ENCODE measurements around the gene CD300LF. TPM values are rescaled to one million over a fixed set of nuclear protein-coding genes. Genes with fewer than 3 reads are reported as not detected.

CD300LF gene
- total and polyA plus RNA-seq, 2 experiments from 2014 or later: not detected

GRCh38 chr17:74742153-74742515 is 29.4 kb upstream of the CD300LF start:
- no peak for TF ChIP-seq EZH2phosphoT487 (IDR thresholded peaks at IDR 0.05; ENCODE audit: unreplicated experiment)
- 0 out of 2 replicates have a peak, but pooled peaks have one; percentile 17 for TF ChIP-seq ETS1 (IDR thresholded peaks at IDR 0.05)
- no peak for TF ChIP-seq CTCF (conservative IDR thresholded peaks at IDR 0.05; ENCODE audit: low read depth in 2 of 2)
- TF ChIP-seq REST (IDR thresholded peaks at IDR 0.05; ENCODE audit: unreplicated experiment): no peak
- Histone ChIP-seq H3K36me3 (ENCODE audit: insufficient read depth) (no peaks in the 10 kb centered on the region), H3K27me3 (ENCODE audit: insufficient read depth) (no peaks in the 10 kb centered on the region), H3K4me1 (ENCODE audit: insufficient read depth) (peaks cover 41% of the 10 kb centered on the region), H3K9me2 (ENCODE audit: insufficient read depth) (no peaks in the 10 kb centered on the region), H3K4me2 (peak overlapping the region; percentile 48; the same call in 1 of the 2 replicates), H3K4me3 (no peak overlapping the region), H2AFZ (no peak overlapping the region), H3K27ac (ENCODE audit: low read depth) (no peak overlapping the region), H3K79me2 (replicated peaks; ENCODE audit: insufficient read depth) (no peaks in the 10 kb centered on the region), H4K20me1 (replicated peaks; ENCODE audit: insufficient read depth) (no peaks in the 10 kb centered on the region), H3F3A (replicated peaks; ENCODE audit: low read depth) (peaks cover 7% of the 10 kb centered on the region; the same call in 1 of the 2 replicates)
- H3K4me3 Mint-ChIP-seq: no peak overlapping the region
- H3K9me3 Mint-ChIP-seq: no peaks in the 10 kb centered on the region
- peaks cover 48% of the 10 kb centered on the region for H3K4me1 Mint-ChIP-seq
- no peak for ATAC-seq
- no peaks in the 10 kb centered on the region for H3K36me3 Mint-ChIP-seq (ENCODE audit: low read depth)
- H3K27me3 Mint-ChIP-seq (ENCODE audit: insufficient read depth, low read depth, poor library complexity): peaks cover 30% of the 10 kb centered on the region
- no peak overlapping the region; the same call in 1 of the 2 replicates for H3K27ac Mint-ChIP-seq
- DNase-seq (ENCODE audit: low spot score): no peak

- DNase-seq (ENCODE audit: low spot score) (no peak), ATAC-seq (no peak)
- Histone ChIP-seq H3F3A (replicated peaks; ENCODE audit: low read depth) (peaks cover 8% of the 10 kb centered on the region; the same call in 1 of the 2 replicates), H3K4me1 (ENCODE audit: insufficient read depth) (peaks cover 30% of the 10 kb centered on the region), H3K27ac (ENCODE audit: low read depth) (no peak overlapping the region), H3K4me3 (no peak overlapping the region), H3K27me3 (ENCODE audit: insufficient read depth) (no peaks in the 10 kb centered on the region), H3K79me2 (replicated peaks; ENCODE audit: insufficient read depth) (no peaks in the 10 kb centered on the region), H3K36me3 (ENCODE audit: insufficient read depth) (no peaks in the 10 kb centered on the region), H3K9me2 (ENCODE audit: insufficient read depth) (no peaks in the 10 kb centered on the region), H3K4me2 (no peak overlapping the region), H4K20me1 (replicated peaks; ENCODE audit: insufficient read depth) (no peaks in the 10 kb centered on the region), H2AFZ (no peak overlapping the region)
- Mint-ChIP-seq H3K36me3 (ENCODE audit: low read depth) (no peaks in the 10 kb centered on the region), H3K4me1 (peaks cover 38% of the 10 kb centered on the region), H3K27ac (no peak overlapping the region), H3K4me3 (no peak overlapping the region), H3K27me3 (ENCODE audit: insufficient read depth, low read depth, poor library complexity) (peaks cover 26% of the 10 kb centered on the region), H3K9me3 (no peaks in the 10 kb centered on the region)
- TF ChIP-seq STAT1 (IDR thresholded peaks at IDR 0.05; ENCODE audit: unreplicated experiment): no peak
- no peak for TF ChIP-seq ZNF114 (CRISPR knock-in tag; IDR thresholded peaks at IDR 0.05)
- no peak for TF ChIP-seq EZH2phosphoT487 (IDR thresholded peaks at IDR 0.05; ENCODE audit: unreplicated experiment)
- no peak for TF ChIP-seq JUNB (IDR thresholded peaks at IDR 0.05; ENCODE audit: unreplicated experiment)
- no peak for TF ChIP-seq POLR2AphosphoS5 (IDR thresholded peaks at IDR 0.05; ENCODE audit: low read depth)
- no peak for TF ChIP-seq EZH2 (IDR thresholded peaks at IDR 0.05; ENCODE audit: low read depth, unreplicated experiment)
These were observed 28.1 kb upstream of the CD300LF start for GRCh38 chr17:74740641-74741387.

Data from GM23338 (cell line).